ENCODE measurements around the gene TSHZ2. TPM values are rescaled to one million over a fixed set of nuclear protein-coding genes. Genes with fewer than 3 reads are reported as not detected.

The TSHZ2 gene
- total and polyA plus RNA-seq, 11 donors, result 1.8 to 12.1 (median 3.7) TPM

- peaks cover 0 to 15% (median 0%) of the 10 kb centered on the region in 12 donors for H3K4me1 ChIP-seq
- intact Hi-C loops (cut with DNase I), result no loop called here
- H3K36me3 ChIP-seq, result no peaks in the 10 kb centered on the region
- 64 to 77% (median 71%) methylated on average over 3 of the region's 3 CpGs for WGBS, 4 donors
- no peaks in the 10 kb centered on the region for H3K27me3 ChIP-seq
- H3K27ac ChIP-seq, result peak overlapping the region in 5 of 12 donors; percentile 8 to 37 (median 24)
- TF ChIP-seq, protein P1, sequence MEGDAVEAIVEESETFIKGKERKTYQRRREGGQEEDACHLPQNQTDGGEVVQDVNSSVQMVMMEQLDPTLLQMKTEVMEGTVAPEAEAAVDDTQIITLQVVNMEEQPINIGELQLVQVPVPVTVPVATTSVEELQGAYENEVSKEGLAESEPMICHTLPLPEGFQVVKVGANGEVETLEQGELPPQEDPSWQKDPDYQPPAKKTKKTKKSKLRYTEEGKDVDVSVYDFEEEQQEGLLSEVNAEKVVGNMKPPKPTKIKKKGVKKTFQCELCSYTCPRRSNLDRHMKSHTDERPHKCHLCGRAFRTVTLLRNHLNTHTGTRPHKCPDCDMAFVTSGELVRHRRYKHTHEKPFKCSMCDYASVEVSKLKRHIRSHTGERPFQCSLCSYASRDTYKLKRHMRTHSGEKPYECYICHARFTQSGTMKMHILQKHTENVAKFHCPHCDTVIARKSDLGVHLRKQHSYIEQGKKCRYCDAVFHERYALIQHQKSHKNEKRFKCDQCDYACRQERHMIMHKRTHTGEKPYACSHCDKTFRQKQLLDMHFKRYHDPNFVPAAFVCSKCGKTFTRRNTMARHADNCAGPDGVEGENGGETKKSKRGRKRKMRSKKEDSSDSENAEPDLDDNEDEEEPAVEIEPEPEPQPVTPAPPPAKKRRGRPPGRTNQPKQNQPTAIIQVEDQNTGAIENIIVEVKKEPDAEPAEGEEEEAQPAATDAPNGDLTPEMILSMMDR (IDR thresholded peaks at IDR 0.05), result no peak
- TF ChIP-seq POLR2A (IDR thresholded peaks at IDR 0.05), result no peak
- no peaks in the 10 kb centered on the region for H3K9me3 ChIP-seq
- no peak overlapping the region for H3K4me3 ChIP-seq
- ATAC-seq, result peak; percentile 47 to 88 (median 72)
- DNase-seq, result peak in 1 of 5 donors; percentile 50
These were observed 152.0 kb downstream of the TSHZ2 start for GRCh38 chr20:53124075-53124551.

DNA sequence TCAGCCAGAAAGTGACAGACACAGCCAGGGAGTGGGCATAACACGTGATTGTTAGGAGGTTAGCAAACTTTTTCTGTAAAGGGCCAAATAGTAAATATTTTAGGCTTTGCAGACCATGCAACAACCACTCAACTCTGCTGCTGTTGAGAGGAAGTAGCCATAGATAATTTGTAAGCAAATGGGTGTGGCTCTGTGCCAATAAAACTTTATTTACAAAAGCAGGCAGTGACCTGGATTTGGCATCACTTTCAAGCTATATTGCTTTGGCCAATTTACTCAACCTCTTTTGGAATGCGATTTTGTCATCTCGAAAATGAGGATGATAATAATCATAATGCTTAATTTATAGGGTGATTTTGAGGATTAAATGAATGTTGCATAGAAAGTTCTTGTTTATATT is 152.6 kb downstream of the TSHZ2 start:
- H3K36me3 ChIP-seq, result no peaks in the 10 kb centered on the region
- peaks cover 0 to 15% (median 0%) of the 10 kb centered on the region in 12 donors for H3K4me1 ChIP-seq
- no peak for TF ChIP-seq POLR2A (IDR thresholded peaks at IDR 0.05)
- TF ChIP-seq, protein P1 (IDR thresholded peaks at IDR 0.05), result no peak
- intact Hi-C loops (cut with DNase I), result no loop called here
- WGBS, 4 donors, result 90 to 95% (median 93%) methylated on average over 3 of the region's 3 CpGs
- DNase-seq (no peak), ATAC-seq (no peak)
- no peaks in the 10 kb centered on the region for H3K9me3 ChIP-seq
- H3K4me3 ChIP-seq, result no peak overlapping the region
- peak overlapping the region in 2 of 12 donors; percentile 3 to 24 for H3K27ac ChIP-seq
- H3K27me3 ChIP-seq, result no peaks in the 10 kb centered on the region

- intact Hi-C loops (cut with DNase I), result no loop called here
- no peaks in the 10 kb centered on the region for H3K36me3 ChIP-seq
- TF ChIP-seq, protein P1 (IDR thresholded peaks at IDR 0.05), result no peak
- no peak for TF ChIP-seq POLR2A (IDR thresholded peaks at IDR 0.05)
- peaks cover 0 to 15% (median 0%) of the 10 kb centered on the region in 12 donors for H3K4me1 ChIP-seq
- 47 to 56% (median 52%) methylated on average over 7 of the region's 7 CpGs for WGBS, 4 donors
- ATAC-seq (peak in 1 of 4 donors; percentile 29), DNase-seq (no peak)
- H3K9me3 ChIP-seq, result no peaks in the 10 kb centered on the region
- H3K27me3 ChIP-seq, result no peaks in the 10 kb centered on the region
- H3K27ac ChIP-seq, result no peak overlapping the region
- no peak overlapping the region for H3K4me3 ChIP-seq
These were observed 154.0 kb downstream of the TSHZ2 start for GRCh38 chr20:53126185-53126584.

DNA sequence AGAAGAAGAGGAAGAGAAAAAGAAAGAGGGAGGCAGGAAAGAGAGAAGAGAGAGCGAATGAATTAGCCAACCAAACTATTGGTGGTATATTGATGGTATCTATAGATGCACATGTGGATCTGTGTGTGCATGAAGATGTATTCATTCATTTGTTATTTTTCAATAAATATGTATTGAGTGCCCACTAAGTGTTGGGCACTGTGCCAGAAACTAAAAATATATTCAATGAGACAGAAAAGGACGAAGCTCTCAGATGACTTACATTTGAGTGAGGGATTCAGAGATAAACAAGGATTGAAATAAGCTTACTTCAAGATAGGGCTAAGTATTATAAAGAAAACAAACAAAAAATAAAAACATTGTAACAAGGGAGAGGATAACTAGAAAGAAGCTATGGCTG is 154.9 kb downstream of the TSHZ2 start:
- ATAC-seq (no peak), DNase-seq (no peak)
- Histone ChIP-seq H3K9me3 (no peaks in the 10 kb centered on the region), H3K27ac (no peak overlapping the region), H3K4me3 (no peak overlapping the region), H3K27me3 (no peaks in the 10 kb centered on the region), H3K36me3 (no peaks in the 10 kb centered on the region), H3K4me1 (peaks cover 0 to 15% (median 0%) of the 10 kb centered on the region in 12 donors)
- intact Hi-C loops (cut with DNase I), result no loop called here
- 54 to 59% (median 55%) methylated on average over 2 of the region's 2 CpGs for WGBS, 4 donors
- TF ChIP-seq POLR2A (IDR thresholded peaks at IDR 0.05), result no peak
- TF ChIP-seq, protein P1 (IDR thresholded peaks at IDR 0.05), result no peak

All from heart left ventricle (tissue), 16 donors.